ENCODE measurements around the gene ABHD16A. TPM values are rescaled to one million over a fixed set of nuclear protein-coding genes. Genes with fewer than 3 reads are reported as not detected.

ABHD16A gene
- total and polyA plus RNA-seq, 2 of the 13 experiments (the other 11 are each of a cell fraction or from before 2014, with no cell fraction given) = 43.5 to 45.4 TPM

- TF ChIP-seq ZNF275 (CRISPR knock-in tag; IDR thresholded peaks at IDR 0.05; ENCODE audit: borderline replicate concordance) (peak; percentile 90; the same call in 1 of the 2 replicates), ZBTB39 (CRISPR knock-in tag; IDR thresholded peaks at IDR 0.05) (peak; percentile 93), SALL2 (CRISPR knock-in tag; IDR thresholded peaks at IDR 0.05) (peak; percentile 71; the same call in 1 of the 2 replicates), ZNF296 (CRISPR knock-in tag; conservative IDR thresholded peaks at IDR 0.05) (peak; percentile 95), ZKSCAN8 (CRISPR knock-in tag; IDR thresholded peaks at IDR 0.05; ENCODE audit: borderline replicate concordance) (no peak), ZNF790 (CRISPR knock-in tag; IDR thresholded peaks at IDR 0.05; ENCODE audit: borderline replicate concordance) (peak; percentile 84), RFXANK (CRISPR knock-in tag; IDR thresholded peaks at IDR 0.05) (peak; percentile 76; the same call in 1 of the 2 replicates), AHR (CRISPR knock-in tag; IDR thresholded peaks at IDR 0.05) (peak; percentile 89; the same call in 1 of the 2 replicates), ZNF792 (CRISPR knock-in tag; IDR thresholded peaks at IDR 0.05) (peak; percentile 93), POLR2G (IDR thresholded peaks at IDR 0.05; ENCODE audit: low read depth, low read length) (peak; percentile 78), HNRNPK (IDR thresholded peaks at IDR 0.05; ENCODE audit: low read depth, low read length, poor library complexity, severe bottlenecking) (no peak), EED (CRISPR knock-in tag; IDR thresholded peaks at IDR 0.05) (no peak; the same call in 1 of the 2 replicates), JUNB (CRISPR knock-in tag; IDR thresholded peaks at IDR 0.05; ENCODE audit: borderline replicate concordance) (peak; percentile 96), ZBTB46 (CRISPR knock-in tag; IDR thresholded peaks at IDR 0.05; ENCODE audit: borderline replicate concordance) (peak; percentile 58; the same call in 1 of the 2 replicates), ARNT2 (CRISPR knock-in tag; IDR thresholded peaks at IDR 0.05; ENCODE audit: low read depth) (peak; percentile 98), SNAI1 (CRISPR knock-in tag; IDR thresholded peaks at IDR 0.05; ENCODE audit: borderline replicate concordance) (peak; percentile 99), ZNF354B (CRISPR knock-in tag; IDR thresholded peaks at IDR 0.05) (peak; percentile 98), TFDP2 (CRISPR knock-in tag; IDR thresholded peaks at IDR 0.05) (peak; percentile 100), ZNF136 (CRISPR knock-in tag; IDR thresholded peaks at IDR 0.05; ENCODE audit: low read depth) (peak; percentile 95; the same call in 1 of the 2 replicates)
Observed at GRCh38 chr6:31739639-31740396, 36.7 kb upstream of the ABHD16A start, which contains the start of gene MSH5 (continued).
